HepG2 (cell line): ENCODE results near the gene WNT4.

ENCODE experiments used
- GABPA ChIP-seq, 2 experiments: IDR thresholded peaks; 2 replicates each; pipeline ENCODE4 v1.6.1; 2011 to 2016; ENCODE audit warnings: low read depth in 2 of 2, low read length in 1 of 2, missing biosample characterization in 1 of 2, missing genetic modification characterization in 1 of 2
- ZC3H13 ChIP-seq: sonication (generic); formaldehyde crosslinking; IDR thresholded peaks from 2 replicates; pipeline ENCODE4 v1.8.1; 2023; ENCODE audit warnings: mild to moderate bottlenecking, missing genetic modification reagents, moderate library complexity

GRCh38 chr1:22126531-22126930 lies 16.4 kb downstream of the WNT4 start:
- no peak for TF ChIP-seq GABPA (IDR thresholded peaks at IDR 0.05; ENCODE audit: low read depth, low read length)
- no peak for TF ChIP-seq GABPA (CRISPR knock-in tag; IDR thresholded peaks at IDR 0.05; ENCODE audit: low read depth)
- TF ChIP-seq ZC3H13: no peak
